ENCODE data around the gene OSGIN1.
"Not testable (repeated sequence)": the region's sequence is repeated elsewhere in the genome, so short reads cannot be mapped to it uniquely, and the experiment has no call there.

Gene OSGIN1

DNA sequence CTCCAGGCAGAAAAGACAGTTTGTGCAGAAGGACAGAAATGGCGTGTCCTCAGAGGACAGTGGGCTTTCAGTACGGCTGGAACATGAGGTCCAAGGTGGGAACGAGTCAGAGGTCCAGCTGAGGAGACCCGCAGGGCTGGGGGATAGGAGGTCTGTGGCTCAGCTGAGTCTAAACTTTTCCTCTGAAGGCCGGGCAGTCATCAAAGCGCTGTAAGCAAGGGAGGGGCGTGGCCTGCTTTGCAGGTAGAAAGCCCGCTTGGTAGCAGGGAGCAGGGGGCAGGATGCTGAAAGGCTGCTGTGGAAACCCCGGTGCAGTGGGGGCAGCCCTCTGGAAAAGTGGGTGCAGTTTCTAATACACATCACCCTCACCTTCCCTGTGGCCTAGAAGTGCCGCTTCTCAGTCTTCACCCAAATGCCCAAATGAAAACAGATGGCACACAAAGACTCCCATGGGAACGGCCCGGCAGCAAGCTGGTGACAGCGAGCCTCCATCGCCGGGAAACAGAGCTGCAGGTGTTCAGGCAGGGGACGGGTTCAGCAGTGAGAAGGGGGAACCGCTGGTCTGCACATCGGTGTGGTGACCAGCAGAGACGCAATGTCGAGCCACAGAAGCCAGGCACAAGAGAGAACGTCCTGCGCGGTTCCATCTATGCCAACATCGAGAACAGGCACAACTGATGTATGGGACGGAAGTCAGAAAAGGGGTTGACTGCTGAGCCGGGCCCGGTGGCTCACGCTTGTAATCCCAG is 12.2 kb upstream of the OSGIN1 start:
- DNase-seq (ENCODE audit: low read depth in 3 of 3) = no peak

DNA sequence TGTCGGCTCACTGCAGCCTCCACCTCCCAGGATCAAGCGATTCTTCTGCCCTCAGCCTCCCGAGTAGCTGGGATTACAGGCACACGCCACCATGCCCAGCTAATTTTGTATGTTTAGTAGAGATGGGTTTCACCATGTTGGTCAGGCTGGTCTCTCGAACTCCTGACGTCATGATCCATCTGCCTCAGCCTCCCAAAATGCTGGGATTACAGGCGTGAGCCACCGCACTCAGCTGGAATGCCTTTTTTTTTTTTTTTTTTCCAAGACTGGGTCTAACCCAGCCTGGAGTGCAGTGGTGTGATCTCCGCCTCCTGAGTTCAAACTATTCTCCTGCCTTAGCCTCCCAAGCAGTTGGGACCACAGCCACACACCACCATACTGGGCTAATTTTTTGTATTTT is 11.5 kb upstream of the OSGIN1 start:
- not testable (repeated sequence) for DNase-seq (ENCODE audit: low read depth in 3 of 3)

DNA sequence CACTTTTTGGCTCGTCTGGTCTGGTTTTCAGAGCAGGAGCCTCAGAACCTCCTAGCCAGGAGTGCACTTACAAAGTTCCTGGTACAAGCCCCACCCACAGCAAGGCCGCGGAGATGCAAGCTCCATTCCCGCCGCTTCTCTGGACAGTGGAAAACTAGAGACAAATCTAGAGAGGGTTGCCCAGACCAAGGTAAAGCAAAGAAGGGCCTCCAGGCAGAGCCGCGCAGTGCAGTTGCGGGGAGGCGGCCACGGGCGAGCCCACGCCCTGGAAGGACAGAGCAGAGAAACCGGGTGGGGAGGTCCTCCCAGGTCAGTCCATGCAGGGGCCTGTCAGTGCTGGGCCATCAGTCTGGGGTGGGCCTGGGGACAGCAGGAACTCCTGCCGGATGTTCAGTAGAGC is 11.0 kb upstream of the OSGIN1 start:
- DNase-seq (ENCODE audit: low read depth in 3 of 3) = no peak

DNA sequence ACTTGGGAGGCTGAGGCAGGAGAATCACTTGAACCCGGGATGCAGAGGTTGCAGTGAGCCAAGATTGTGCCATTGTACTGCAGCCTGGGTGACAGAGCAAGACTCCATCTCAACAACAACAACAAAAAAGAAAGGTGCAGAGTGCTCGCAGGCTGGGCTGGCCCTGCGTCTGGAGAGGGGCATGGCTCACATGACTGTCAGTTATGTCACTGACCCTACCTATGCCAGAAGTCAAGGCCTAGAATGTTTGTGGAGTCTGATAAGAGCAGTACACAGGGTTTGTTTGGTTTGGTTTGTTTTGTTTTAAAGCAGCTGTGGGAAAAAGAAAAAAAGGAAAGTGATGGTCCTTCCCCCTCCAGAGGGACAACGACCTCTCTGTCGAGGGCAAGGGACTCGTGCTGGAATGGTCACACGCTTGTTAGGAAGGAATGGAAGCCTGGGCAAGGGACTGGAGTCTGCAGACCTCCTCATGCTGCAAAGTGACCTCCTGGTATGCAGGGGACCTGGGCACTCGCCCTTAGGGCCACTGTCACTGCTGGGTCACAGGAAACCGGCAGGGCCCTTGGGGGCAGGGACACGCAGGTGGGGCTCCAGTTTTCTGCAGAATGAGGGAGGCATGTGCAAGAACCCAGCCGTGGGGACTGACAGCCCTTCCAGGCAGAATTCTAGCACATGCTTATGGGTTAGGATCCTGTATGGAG is 10.1 kb upstream of the OSGIN1 start:
- no peak for DNase-seq (ENCODE audit: low read depth in 3 of 3)

DNA sequence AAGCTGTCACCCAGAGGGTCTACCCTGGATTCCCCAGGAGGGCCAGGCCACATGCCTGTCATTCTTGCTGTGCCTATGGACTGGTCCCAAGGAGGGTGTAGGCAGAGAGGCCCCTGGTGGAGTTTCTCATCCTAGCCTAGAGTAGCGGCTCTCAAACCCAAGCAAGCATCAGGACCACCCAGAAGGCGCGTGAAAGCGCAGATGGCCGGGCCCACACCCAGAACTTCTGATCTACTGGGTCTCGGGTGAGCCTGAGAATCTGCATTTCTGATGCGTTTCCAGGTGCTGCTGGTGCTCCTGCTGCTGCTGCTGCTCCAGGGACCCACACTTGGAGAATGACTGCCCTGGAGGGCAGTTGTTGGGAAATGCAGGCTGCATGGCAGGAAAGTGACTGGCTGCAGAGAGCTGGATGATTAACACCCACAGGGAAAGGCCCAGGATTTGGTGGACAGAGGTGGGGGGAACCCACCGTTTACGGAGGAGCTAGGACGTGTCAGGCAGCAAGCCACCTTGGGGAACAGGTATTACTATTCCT is 9.5 kb upstream of the OSGIN1 start:
- DNase-seq (ENCODE audit: low read depth in 3 of 3) = no peak

DNA sequence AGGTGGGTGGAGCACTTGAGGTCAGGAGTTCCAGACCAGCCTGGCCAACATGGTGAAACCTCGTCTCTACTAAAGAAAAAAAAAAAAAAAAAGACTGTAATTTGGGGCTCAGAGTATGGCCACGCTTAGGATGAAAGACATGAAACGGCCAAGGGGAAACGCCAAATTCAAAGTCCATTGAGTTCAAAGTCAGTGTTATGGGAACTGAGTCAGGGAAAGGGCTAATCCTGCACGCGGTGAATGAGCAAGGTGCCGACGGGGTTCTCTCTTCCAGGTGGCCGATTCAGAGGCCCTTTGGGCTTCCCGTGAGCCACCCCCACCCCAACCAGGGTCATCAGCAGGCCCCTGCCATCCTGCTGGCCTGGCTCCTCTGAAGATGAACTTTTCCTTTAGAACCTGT is 7.5 kb upstream of the OSGIN1 start:
- DNase-seq (ENCODE audit: low read depth in 3 of 3) = no peak

DNA sequence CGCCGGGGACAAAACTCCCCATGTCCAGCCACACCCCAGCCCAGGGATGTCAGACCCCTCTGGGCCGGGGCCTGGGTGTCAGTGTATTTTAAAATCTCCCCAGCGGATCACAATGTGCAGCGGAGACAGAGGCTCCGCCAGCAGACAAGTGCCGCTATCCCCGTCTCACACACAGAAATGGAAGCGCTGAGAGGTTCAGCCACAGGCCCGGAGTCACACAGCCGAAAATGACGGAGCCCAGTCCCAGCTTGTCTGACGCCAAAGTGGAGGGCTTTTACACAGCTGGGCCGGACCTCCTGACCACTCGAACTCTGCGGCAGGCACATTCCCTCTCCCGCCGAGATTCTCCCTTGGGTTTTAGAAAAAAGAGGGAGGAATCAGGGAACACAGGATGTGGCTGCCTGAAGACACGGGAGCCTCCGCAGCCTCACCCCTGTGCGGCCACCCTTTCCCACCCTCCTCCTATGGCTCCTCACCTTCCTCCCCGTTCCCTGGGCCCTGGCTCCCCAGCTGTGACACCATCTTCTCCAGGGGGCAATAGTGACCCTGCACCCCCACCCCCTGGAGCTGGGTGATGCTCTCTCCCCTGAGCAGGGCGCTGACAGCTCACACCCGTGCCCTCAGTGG is 6.8 kb upstream of the OSGIN1 start:
- no peak for DNase-seq (ENCODE audit: low read depth in 3 of 3)

DNA sequence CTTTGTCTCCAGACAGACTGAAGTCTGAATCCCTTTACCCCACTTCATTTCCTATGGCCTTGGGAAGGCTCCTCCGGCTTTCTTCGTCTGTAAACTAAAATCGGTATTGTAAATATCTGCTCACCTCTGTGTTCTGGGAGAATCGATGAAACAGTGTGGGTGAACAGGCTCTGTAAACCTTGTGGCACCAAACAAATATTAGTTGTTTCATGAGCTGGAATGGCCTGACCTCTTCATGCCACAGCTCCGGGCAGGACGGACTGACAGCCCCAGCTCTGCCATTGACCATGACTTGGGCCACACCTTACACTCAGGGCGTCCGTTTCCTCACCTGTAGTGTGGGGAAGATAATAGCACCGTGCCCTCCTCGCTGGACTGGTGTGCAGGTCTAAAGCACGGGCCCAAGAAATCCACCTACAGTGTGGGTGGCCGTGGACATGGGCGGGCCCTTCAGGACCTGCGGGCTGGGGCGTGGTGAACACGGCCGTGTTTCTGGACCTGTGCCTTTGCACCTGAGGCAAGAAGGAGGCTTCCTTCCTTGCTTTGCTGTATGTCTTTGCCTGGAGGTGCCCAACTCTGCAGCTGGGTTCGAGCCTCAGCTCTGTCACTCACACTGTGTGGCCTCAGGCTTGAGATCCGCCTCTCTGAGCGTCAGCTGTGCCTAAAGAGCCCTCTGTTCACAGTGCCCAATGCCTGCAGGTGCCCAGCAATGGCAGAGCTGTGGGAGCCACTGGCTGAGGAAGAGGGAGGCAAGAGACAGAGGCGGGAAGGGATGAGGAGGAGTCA is 6.1 kb upstream of the OSGIN1 start:
- DNase-seq (ENCODE audit: low read depth in 3 of 3) = no peak

DNA sequence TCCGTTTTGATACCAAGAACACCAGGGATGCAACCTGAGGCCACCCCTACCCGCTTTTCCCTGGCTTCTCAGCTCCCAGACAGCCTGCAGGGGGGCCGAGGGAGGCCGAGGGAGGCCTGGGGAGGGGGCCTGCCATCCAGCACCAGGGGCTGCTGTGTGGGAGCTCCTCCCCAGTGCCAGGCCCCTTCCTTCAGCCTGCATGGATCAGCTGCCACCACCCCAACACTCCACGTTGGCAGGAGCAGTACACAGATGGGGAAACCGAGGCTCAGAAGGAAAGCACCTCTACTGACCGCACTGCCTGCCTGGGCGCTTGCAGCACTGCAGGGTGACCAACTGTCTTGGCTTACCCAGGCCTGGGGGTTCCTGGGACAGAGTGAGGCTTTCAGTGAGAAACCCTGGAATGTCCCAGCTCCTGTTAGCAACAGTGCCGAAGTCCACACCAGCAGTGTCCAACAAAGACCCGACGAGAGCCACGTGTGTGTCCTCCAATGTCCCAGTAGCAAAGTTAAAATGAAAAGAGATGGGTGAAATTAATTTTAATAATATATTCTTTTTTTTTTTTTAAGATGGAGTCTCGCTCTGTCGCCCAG is 5.3 kb upstream of the OSGIN1 start:
- no peak for DNase-seq (ENCODE audit: low read depth in 3 of 3)

DNA sequence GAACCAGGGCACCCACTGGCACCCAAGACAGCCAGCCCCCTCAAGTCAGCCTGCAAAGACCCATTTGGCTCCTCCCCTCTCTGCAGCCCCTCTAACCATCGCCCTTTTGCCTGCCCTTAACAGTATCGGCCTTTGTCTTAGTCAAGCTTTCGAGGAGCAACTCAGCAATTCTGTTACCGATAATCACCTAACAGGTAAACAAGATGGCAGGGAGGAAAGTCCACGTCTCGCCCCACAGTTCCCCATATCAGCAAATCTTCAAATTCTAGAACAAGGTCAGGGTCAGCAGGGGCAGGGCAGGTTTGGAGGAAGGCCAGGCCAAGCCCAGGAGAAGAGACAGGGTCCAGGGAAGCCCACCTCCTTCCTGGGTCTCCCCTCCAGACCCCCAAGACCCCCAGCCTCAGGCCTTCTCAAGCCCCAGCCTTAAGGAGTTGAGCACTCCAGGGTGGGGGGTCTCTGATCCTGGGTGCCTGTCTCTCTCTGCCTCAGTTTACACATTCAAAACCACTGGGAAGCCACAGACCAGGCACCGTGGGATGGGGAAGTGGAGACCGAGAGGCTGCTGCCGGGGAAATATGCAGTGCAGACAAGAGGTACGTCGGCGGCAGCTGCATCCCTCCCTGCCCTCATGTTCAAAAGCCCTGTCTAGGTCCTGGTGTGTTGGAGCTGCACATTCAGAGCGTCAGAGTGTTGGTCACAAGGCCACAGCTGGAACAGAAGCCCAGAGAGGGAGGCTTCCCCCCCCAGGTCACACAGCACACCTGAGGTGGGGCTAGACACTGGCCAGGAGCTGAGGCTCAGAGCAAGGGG is 3.9 kb upstream of the OSGIN1 start:
- no peak for DNase-seq (ENCODE audit: low read depth in 3 of 3)

DNA sequence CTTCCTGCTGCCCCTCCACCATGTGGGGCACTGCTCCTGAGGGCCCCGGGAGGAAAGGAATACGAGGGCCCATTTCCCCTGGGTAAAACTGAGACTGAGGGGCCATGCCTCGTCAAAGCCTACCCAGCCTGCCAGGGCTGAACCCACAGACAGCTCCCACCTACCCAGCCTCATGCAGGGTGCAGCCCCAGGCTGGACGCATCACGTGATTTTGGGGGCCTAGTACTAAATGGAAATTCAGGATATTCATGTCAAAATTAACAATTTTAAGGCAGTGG is 3.4 kb upstream of the OSGIN1 start:
- DNase-seq (ENCODE audit: low read depth in 3 of 3) = no peak

DNA sequence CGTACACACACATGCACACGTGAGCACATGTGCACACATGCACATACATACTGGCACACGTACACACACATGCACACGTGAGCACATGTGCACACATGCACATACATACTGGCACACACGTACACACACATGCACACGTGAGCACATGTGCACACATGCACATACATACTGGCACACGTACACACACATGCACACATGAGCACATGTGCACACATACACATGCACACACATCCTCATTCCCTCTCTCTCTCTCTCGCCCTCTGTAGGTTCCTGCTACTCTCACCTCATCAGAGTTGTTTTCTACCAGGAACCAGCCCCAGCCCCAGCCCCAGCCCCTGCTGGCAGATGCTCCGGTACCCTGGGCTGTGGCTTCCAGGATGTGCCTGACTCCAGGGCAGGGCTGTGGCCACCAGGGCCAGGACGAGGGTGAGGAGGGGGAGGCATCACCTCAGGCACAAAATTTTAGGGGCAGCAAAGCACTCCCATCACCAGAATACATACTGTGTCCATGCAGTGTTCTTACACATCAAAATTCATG is 2.1 kb upstream of the OSGIN1 start:
- not testable (repeated sequence) for DNase-seq (ENCODE audit: low read depth in 3 of 3)

DNA sequence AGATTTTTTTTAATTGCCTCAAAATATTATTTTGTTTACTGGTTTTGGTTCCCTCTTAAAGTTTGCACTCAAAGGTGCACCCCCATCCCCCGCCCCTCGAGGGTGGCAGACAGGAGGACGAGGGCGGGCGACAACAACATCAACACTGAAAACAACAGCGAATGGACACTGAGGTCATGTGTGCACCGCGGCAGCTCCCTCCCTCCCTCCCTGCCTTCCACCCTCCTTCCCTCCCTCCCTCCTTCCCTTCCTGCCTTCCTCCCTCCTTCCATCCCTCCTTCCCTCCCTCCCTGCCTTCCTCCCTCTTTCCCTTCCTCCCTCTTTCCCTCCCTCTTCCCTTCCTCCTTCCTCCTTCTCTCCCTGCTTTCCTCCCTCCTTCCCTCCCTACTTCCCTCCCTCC is 1.5 kb upstream of the OSGIN1 start:
- DNase-seq (ENCODE audit: low read depth in 3 of 3) = no peak

DNA sequence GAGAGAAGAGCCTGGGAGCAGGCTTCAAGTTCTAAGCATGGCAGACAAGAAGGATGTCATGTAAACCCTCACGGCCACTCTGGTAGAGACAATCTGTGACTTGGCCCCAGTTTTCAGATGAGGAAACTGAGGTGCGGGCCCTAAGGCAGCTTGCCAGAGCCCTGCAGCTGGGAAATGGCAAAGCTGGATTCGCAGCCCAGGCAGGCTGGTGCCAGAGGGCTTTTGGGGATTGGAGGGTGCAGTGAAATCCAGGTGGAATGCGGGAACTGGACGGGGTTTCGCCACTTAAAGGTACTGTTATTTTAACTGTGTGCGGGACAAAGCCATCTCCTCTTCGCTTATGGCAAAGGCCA is 477 bp upstream of the OSGIN1 start:
- DNase-seq (ENCODE audit: low read depth in 3 of 3) = no peak

DNA sequence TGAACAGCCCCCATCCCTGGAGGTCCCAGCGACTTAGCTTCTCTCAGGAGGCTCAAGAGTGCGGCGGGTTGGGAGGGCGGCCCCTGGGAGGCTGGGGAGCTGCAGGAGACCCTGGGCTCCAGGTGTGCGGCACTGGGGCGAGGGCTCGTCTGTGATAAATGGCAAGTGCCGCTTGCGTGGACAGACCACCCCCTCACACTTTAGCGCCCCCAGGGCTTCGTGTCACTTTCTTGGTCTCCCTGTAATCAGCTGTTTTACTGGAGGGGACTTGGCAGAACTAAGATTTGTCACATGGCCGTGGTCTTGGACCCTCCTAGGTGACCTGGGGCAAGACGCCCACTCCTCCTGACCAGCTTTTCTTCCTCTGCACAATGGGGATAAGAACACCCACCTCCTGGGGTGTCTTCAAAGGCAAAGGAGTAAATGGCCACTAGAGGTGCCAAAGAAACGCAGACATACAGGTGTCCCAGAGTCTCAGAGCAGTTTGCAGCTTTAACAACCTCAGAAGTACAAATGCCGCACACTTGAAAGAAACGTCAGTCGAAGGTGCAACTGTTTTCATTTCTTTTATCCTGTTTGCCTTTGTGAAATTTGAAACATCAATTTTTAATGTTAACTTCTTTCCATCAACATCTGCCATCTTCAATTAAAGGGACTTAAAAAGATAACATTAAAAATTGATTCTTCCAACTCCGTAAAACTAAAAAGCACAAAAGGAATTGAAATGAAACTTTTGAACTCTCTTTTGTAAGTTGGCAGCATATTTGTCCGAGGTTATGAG is 946 bp downstream of the OSGIN1 start:
- DNase-seq (ENCODE audit: low read depth in 3 of 3) = no peak

DNA sequence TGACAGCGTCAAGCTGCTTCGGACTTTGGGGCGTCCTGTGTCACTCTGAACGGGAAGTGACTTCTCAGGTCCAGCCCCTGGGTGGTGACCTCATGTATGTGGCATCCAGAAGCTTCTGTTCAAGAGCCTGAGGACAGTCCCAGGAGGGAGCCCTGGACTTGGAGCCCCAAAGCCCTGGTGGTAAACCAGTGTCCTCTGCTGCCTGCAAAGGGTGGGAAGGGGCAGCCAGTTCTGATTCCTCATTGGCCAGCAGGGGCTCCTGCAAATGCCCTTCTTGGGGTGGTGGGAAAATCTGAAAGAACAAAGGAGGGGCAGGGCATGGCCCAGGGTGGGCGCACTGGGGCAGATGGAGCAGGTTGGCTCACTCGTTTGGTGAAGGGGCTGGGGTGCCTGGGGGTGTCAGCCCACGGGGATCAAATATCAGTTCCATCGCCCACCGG is 1.6 kb downstream of the OSGIN1 start:
- DNase-seq (ENCODE audit: low read depth in 3 of 3) = no peak

DNA sequence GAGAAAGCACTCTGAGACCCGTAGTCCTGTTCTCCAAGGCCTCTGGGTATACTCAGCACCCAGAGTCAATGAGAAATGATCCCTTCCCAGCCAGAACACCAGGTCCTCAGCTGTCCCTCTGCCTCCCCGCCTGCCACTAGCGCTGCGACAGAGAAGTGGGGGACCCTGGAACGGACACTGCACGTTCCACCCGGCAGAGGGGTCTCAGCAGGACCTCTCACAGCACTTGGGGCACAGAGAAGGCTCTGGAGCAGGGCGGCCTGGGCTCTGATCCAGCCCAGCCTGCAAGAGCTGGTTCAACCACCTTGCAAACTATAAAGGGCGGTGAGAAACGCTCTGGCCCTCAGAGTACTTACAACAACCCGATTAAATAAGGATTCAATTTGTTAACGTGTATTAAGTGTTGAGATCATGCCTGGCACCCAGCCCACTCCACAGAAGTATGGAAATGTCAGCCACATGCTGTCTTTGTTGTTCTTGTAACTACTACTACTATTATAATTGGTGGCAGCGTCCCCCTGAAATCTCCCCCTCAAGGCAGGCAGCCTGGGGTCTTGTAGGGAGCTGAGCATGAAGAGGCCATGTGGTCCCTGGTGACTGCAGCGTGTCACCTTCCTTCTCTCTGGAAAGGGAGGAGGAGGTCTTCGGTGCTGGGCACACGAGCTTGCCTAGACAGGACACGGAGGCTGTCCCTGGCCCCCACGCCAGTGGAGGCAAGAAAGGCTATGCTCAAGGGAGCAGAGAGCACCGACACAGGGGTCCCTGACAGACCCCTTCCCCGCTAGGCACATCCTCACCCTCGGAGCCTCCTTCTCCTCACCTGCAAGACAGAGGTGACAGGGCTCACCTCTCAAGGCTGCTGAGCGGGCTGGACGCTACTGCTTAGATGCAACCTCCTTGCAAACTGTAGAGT is 2.4 kb downstream of the OSGIN1 start:
- DNase-seq (ENCODE audit: low read depth in 3 of 3) = no peak

DNA sequence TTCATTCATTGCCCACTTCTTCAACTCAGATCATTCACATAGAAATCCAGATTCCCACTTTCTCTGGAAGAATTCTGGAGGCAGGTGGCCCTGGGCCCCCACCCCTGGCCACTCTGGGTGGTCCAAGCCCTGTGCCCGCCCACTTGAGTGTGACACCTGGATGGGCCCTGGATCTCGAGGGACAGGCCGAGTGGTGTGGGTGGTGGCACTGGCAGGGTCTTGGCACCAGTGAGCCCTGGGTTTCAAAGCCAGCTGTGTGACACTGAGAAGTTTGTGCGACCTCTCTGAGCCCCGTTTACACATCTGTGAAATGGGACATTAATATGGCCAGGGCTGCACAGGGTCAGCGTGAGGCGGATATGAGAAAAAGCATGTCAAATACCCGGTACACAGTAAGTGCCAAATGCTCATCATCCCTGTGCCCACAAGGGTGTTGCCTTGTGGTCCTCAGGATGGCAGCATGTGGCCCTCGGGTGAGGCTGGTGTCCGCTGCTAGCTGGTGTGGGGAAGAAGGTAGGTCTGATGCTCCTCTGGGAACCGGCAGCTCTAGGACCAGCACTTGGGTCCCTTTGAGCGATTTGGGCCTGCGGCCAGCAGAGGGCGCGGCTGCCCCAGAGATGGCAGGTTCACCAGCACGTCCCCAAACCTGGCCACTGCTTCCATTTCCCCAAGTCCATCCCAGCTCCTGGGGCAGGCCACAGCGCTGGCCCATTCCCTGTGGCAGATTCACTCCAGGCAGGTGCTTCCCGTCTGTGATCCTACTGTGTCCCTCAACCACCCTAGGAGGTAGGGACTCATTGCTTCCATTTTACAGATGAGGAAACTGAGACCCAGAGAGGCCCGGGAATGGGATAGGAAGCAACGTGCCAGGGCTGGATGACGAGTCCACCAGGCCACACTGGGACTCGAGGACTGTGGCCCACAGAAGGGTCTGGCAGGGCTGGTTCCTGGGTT is 3.6 kb downstream of the OSGIN1 start:
- DNase-seq (ENCODE audit: low read depth in 3 of 3) = peak; percentile 60 to 73 (median 67)

Data from stimulated activated CD4-positive, alpha-beta T cell treated with anti-CD3 and anti-CD28 coated beads, TNF-alpha, amount 100 ng/mL, for 48 hours (primary cell).